ENCODE data around the gene ITGAD. TPM values are rescaled to one million over a fixed set of nuclear protein-coding genes. Genes with fewer than 3 reads are reported as not detected.
"Not testable (repeated sequence)": the region's sequence is repeated elsewhere in the genome, so short reads cannot be mapped to it uniquely, and the experiment has no call there.

The ITGAD gene
- polyA plus RNA-seq, 2 donors: 0.02 TPM; not detected in 1

GRCh38 chr16:31413381-31413780, 20.2 kb downstream of the ITGAD start:
- no peaks in the 10 kb centered on the region for H3K4me1 ChIP-seq (ENCODE audit: control insufficient read depth in 2 of 2, insufficient read depth in 2 of 2, low read length in 1 of 2)
- no peaks in the 10 kb centered on the region for H3K27me3 ChIP-seq (ENCODE audit: control insufficient read depth in 1 of 2, insufficient read depth in 2 of 2, low read length in 2 of 2)
- H3K36me3 ChIP-seq (ENCODE audit: control insufficient read depth in 2 of 2, insufficient read depth in 2 of 2, low read length in 1 of 2): no peaks in the 10 kb centered on the region
- 88 to 90% methylated on average over 5 of the region's 5 CpGs for WGBS, 2 donors
- no peaks in the 10 kb centered on the region for H3K9me3 ChIP-seq (ENCODE audit: control insufficient read depth in 2 of 2, insufficient read depth in 1 of 2, low read depth in 1 of 2, low read length in 1 of 2)
- no peak overlapping the region for H3K27ac ChIP-seq (ENCODE audit: low read depth in 2 of 2, low read length in 1 of 2)
- H3K4me3 ChIP-seq (ENCODE audit: low read depth in 1 of 2, low read length in 2 of 2): no peak overlapping the region

- Histone ChIP-seq H3K27me3 (ENCODE audit: control insufficient read depth in 1 of 2, insufficient read depth in 2 of 2, low read length in 2 of 2) (no peaks in the 10 kb centered on the region), H3K4me1 (ENCODE audit: control insufficient read depth in 2 of 2, insufficient read depth in 2 of 2, low read length in 1 of 2) (no peaks in the 10 kb centered on the region), H3K27ac (ENCODE audit: low read depth in 2 of 2, low read length in 1 of 2) (no peak overlapping the region), H3K4me3 (ENCODE audit: low read depth in 1 of 2, low read length in 2 of 2) (no peak overlapping the region), H3K36me3 (ENCODE audit: control insufficient read depth in 2 of 2, insufficient read depth in 2 of 2, low read length in 1 of 2) (no peaks in the 10 kb centered on the region), H3K9me3 (ENCODE audit: control insufficient read depth in 2 of 2, insufficient read depth in 1 of 2, low read depth in 1 of 2, low read length in 1 of 2) (no peaks in the 10 kb centered on the region)
- 84 to 85% methylated on average over 4 of the region's 4 CpGs for WGBS, 2 donors
These were observed 20.8 kb downstream of the ITGAD start for GRCh38 chr16:31413943-31414342.

GRCh38 chr16:31414706-31415105, 21.6 kb downstream of the ITGAD start:
- H3K36me3 ChIP-seq (ENCODE audit: control insufficient read depth in 2 of 2, insufficient read depth in 2 of 2, low read length in 1 of 2): no peaks in the 10 kb centered on the region
- H3K27me3 ChIP-seq (ENCODE audit: control insufficient read depth in 1 of 2, insufficient read depth in 2 of 2, low read length in 2 of 2): no peaks in the 10 kb centered on the region
- H3K4me1 ChIP-seq (ENCODE audit: control insufficient read depth in 2 of 2, insufficient read depth in 2 of 2, low read length in 1 of 2): no peaks in the 10 kb centered on the region
- H3K27ac ChIP-seq (ENCODE audit: low read depth in 2 of 2, low read length in 1 of 2): no peak overlapping the region
- 75 to 85% methylated on average over 4 of the region's 4 CpGs for WGBS, 2 donors
- H3K9me3 ChIP-seq (ENCODE audit: control insufficient read depth in 2 of 2, insufficient read depth in 1 of 2, low read depth in 1 of 2, low read length in 1 of 2): no peaks in the 10 kb centered on the region
- H3K4me3 ChIP-seq (ENCODE audit: low read depth in 1 of 2, low read length in 2 of 2): no peak overlapping the region

- Histone ChIP-seq H3K27ac (ENCODE audit: low read depth in 2 of 2, low read length in 1 of 2) (no peak overlapping the region), H3K27me3 (ENCODE audit: control insufficient read depth in 1 of 2, insufficient read depth in 2 of 2, low read length in 2 of 2) (no peaks in the 10 kb centered on the region), H3K36me3 (ENCODE audit: control insufficient read depth in 2 of 2, insufficient read depth in 2 of 2, low read length in 1 of 2) (no peaks in the 10 kb centered on the region), H3K9me3 (ENCODE audit: control insufficient read depth in 2 of 2, insufficient read depth in 1 of 2, low read depth in 1 of 2, low read length in 1 of 2) (no peaks in the 10 kb centered on the region), H3K4me1 (ENCODE audit: control insufficient read depth in 2 of 2, insufficient read depth in 2 of 2, low read length in 1 of 2) (no peaks in the 10 kb centered on the region), H3K4me3 (ENCODE audit: low read depth in 1 of 2, low read length in 2 of 2) (no peak overlapping the region)
- 76 to 79% methylated on average over 11 of the region's 11 CpGs for WGBS, 2 donors
These were observed 23.2 kb downstream of the ITGAD start for GRCh38 chr16:31416371-31416770.

- H3K4me3 ChIP-seq (ENCODE audit: low read depth in 1 of 2, low read length in 2 of 2); H3K36me3 ChIP-seq (ENCODE audit: control insufficient read depth in 2 of 2, insufficient read depth in 2 of 2, low read length in 1 of 2); H3K4me1 ChIP-seq (ENCODE audit: control insufficient read depth in 2 of 2, insufficient read depth in 2 of 2, low read length in 1 of 2); H3K27ac ChIP-seq (ENCODE audit: low read depth in 2 of 2, low read length in 1 of 2); H3K27me3 ChIP-seq (ENCODE audit: control insufficient read depth in 1 of 2, insufficient read depth in 2 of 2, low read length in 2 of 2); H3K9me3 ChIP-seq (ENCODE audit: control insufficient read depth in 2 of 2, insufficient read depth in 1 of 2, low read depth in 1 of 2, low read length in 1 of 2): not testable (repeated sequence)
- 72 to 90% methylated on average over 2 of the region's 2 CpGs for WGBS, 2 donors
These were observed 23.9 kb downstream of the ITGAD start for GRCh38 chr16:31417036-31417435.

GRCh38 chr16:31417916-31418315, 24.8 kb downstream of the ITGAD start:
- no peak overlapping the region for H3K27ac ChIP-seq (ENCODE audit: low read depth in 2 of 2, low read length in 1 of 2)
- no peaks in the 10 kb centered on the region for H3K36me3 ChIP-seq (ENCODE audit: control insufficient read depth in 2 of 2, insufficient read depth in 2 of 2, low read length in 1 of 2)
- no peaks in the 10 kb centered on the region for H3K4me1 ChIP-seq (ENCODE audit: control insufficient read depth in 2 of 2, insufficient read depth in 2 of 2, low read length in 1 of 2)
- no peak overlapping the region for H3K4me3 ChIP-seq (ENCODE audit: low read depth in 1 of 2, low read length in 2 of 2)
- WGBS, 2 donors: 90 to 92% methylated on average over 5 of the region's 5 CpGs
- H3K9me3 ChIP-seq (ENCODE audit: control insufficient read depth in 2 of 2, insufficient read depth in 1 of 2, low read depth in 1 of 2, low read length in 1 of 2): no peaks in the 10 kb centered on the region
- no peaks in the 10 kb centered on the region for H3K27me3 ChIP-seq (ENCODE audit: control insufficient read depth in 1 of 2, insufficient read depth in 2 of 2, low read length in 2 of 2)

- H3K4me1 ChIP-seq (ENCODE audit: control insufficient read depth in 2 of 2, insufficient read depth in 2 of 2, low read length in 1 of 2): peaks cover 0 to 3% of the 10 kb centered on the region in 2 donors
- no peaks in the 10 kb centered on the region for H3K9me3 ChIP-seq (ENCODE audit: control insufficient read depth in 2 of 2, insufficient read depth in 1 of 2, low read depth in 1 of 2, low read length in 1 of 2)
- 78 to 86% methylated on average over 3 of the region's 3 CpGs for WGBS, 2 donors
- H3K4me3 ChIP-seq (ENCODE audit: low read depth in 1 of 2, low read length in 2 of 2): no peak overlapping the region
- no peaks in the 10 kb centered on the region for H3K27me3 ChIP-seq (ENCODE audit: control insufficient read depth in 1 of 2, insufficient read depth in 2 of 2, low read length in 2 of 2)
- H3K27ac ChIP-seq (ENCODE audit: low read depth in 2 of 2, low read length in 1 of 2): no peak overlapping the region
- H3K36me3 ChIP-seq (ENCODE audit: control insufficient read depth in 2 of 2, insufficient read depth in 2 of 2, low read length in 1 of 2): no peaks in the 10 kb centered on the region
These were observed 26.9 kb downstream of the ITGAD start for GRCh38 chr16:31420037-31420436.

- no peaks in the 10 kb centered on the region for H3K27me3 ChIP-seq (ENCODE audit: control insufficient read depth in 1 of 2, insufficient read depth in 2 of 2, low read length in 2 of 2)
- no peak overlapping the region for H3K27ac ChIP-seq (ENCODE audit: low read depth in 2 of 2, low read length in 1 of 2)
- no peaks in the 10 kb centered on the region for H3K9me3 ChIP-seq (ENCODE audit: control insufficient read depth in 2 of 2, insufficient read depth in 1 of 2, low read depth in 1 of 2, low read length in 1 of 2)
- no peak overlapping the region for H3K4me3 ChIP-seq (ENCODE audit: low read depth in 1 of 2, low read length in 2 of 2)
- peaks cover 0 to 3% of the 10 kb centered on the region in 2 donors for H3K4me1 ChIP-seq (ENCODE audit: control insufficient read depth in 2 of 2, insufficient read depth in 2 of 2, low read length in 1 of 2)
- 47 to 52% methylated on average over 6 of the region's 6 CpGs for WGBS, 2 donors
- no peaks in the 10 kb centered on the region for H3K36me3 ChIP-seq (ENCODE audit: control insufficient read depth in 2 of 2, insufficient read depth in 2 of 2, low read length in 1 of 2)
These were observed 28.5 kb downstream of the ITGAD start for GRCh38 chr16:31421587-31421986.

GRCh38 chr16:31423241-31423640, 30.1 kb downstream of the ITGAD start:
- Histone ChIP-seq H3K4me1 (ENCODE audit: control insufficient read depth in 2 of 2, insufficient read depth in 2 of 2, low read length in 1 of 2) (peaks cover 0 to 5% of the 10 kb centered on the region in 2 donors), H3K27me3 (ENCODE audit: control insufficient read depth in 1 of 2, insufficient read depth in 2 of 2, low read length in 2 of 2) (no peaks in the 10 kb centered on the region), H3K9me3 (ENCODE audit: control insufficient read depth in 2 of 2, insufficient read depth in 1 of 2, low read depth in 1 of 2, low read length in 1 of 2) (no peaks in the 10 kb centered on the region), H3K36me3 (ENCODE audit: control insufficient read depth in 2 of 2, insufficient read depth in 2 of 2, low read length in 1 of 2) (no peaks in the 10 kb centered on the region), H3K4me3 (ENCODE audit: low read depth in 1 of 2, low read length in 2 of 2) (no peak overlapping the region), H3K27ac (ENCODE audit: low read depth in 2 of 2, low read length in 1 of 2) (no peak overlapping the region)
- WGBS, 2 donors: 64% methylated on average over 3 of the region's 3 CpGs

GRCh38 chr16:31423801-31424200, 30.7 kb downstream of the ITGAD start:
- Histone ChIP-seq H3K27me3 (ENCODE audit: control insufficient read depth in 1 of 2, insufficient read depth in 2 of 2, low read length in 2 of 2) (no peaks in the 10 kb centered on the region), H3K27ac (ENCODE audit: low read depth in 2 of 2, low read length in 1 of 2) (no peak overlapping the region), H3K4me3 (ENCODE audit: low read depth in 1 of 2, low read length in 2 of 2) (no peak overlapping the region), H3K9me3 (ENCODE audit: control insufficient read depth in 2 of 2, insufficient read depth in 1 of 2, low read depth in 1 of 2, low read length in 1 of 2) (no peaks in the 10 kb centered on the region), H3K4me1 (ENCODE audit: control insufficient read depth in 2 of 2, insufficient read depth in 2 of 2, low read length in 1 of 2) (peaks cover 0 to 5% of the 10 kb centered on the region in 2 donors), H3K36me3 (ENCODE audit: control insufficient read depth in 2 of 2, insufficient read depth in 2 of 2, low read length in 1 of 2) (no peaks in the 10 kb centered on the region)
- 57 to 74% methylated on average over 12 of the region's 12 CpGs for WGBS, 2 donors

Measured in esophagus (tissue), 2 donors.